Osteoblast (primary cell): Measurements from ENCODE around the gene TNN. TPM values are rescaled to one million over a fixed set of nuclear protein-coding genes. Genes with fewer than 3 reads are reported as not detected.

ENCODE experiments used
- DNase-seq: peaks from one replicate; pipeline ENCODE4 v3.0.0; 2011; ENCODE audit warnings: low spot score, mixed read lengths; ENCODE audit not compliant: insufficient read length; ENCODE audit errors: missing footprints
- H2AFZ ChIP-seq: 2 replicates; pipeline ENCODE4 v1.6.0; 2011; ENCODE audit warnings: mild to moderate bottlenecking, low read length
- H3K27ac ChIP-seq: 2 replicates; pipeline ENCODE4 v1.5.1; 2011; ENCODE audit warnings: mild to moderate bottlenecking, low read depth, low read length, moderate library complexity
- H3K27me3 ChIP-seq: 2 replicates; pipeline ENCODE4 v1.6.0; 2012; ENCODE audit warnings: mild to moderate bottlenecking, control low read depth, inconsistent platforms, low read length, moderate library complexity; ENCODE audit not compliant: insufficient read depth
- H3K36me3 ChIP-seq: 2 replicates; pipeline ENCODE4 v1.5.1; 2011; ENCODE audit warnings: mild to moderate bottlenecking, low read length, control low read depth, moderate library complexity; ENCODE audit not compliant: insufficient read depth
- H3K4me1 ChIP-seq: 2 replicates; pipeline ENCODE4 v1.5.1; 2011; ENCODE audit warnings: mild to moderate bottlenecking, low read length, control low read depth, moderate library complexity; ENCODE audit not compliant: insufficient read depth
- H3K4me2 ChIP-seq: 2 replicates; pipeline ENCODE4 v1.6.0; 2011; ENCODE audit warnings: mild to moderate bottlenecking, low read length; ENCODE audit not compliant: insufficient read depth
- H3K4me3 ChIP-seq: fragments of 200-600 bp; sonication (generic); 3 replicates; pipeline ENCODE4 v1.5.1; 2012; ENCODE audit warnings: mild to moderate bottlenecking, low read length, inconsistent platforms; ENCODE audit not compliant: insufficient read depth
- H3K79me2 ChIP-seq: 2 replicates; pipeline ENCODE4 v1.6.0; 2012; ENCODE audit warnings: mild to moderate bottlenecking, low read length, control low read depth, inconsistent platforms; ENCODE audit not compliant: insufficient read depth
- H3K9me3 ChIP-seq: 2 replicates; pipeline ENCODE4 v1.5.1; 2011; ENCODE audit warnings: low read depth, low read length, control low read depth
- H4K20me1 ChIP-seq: 2 replicates; pipeline ENCODE4 v1.6.0; 2012; ENCODE audit warnings: mild to moderate bottlenecking, low read length, control low read depth; ENCODE audit not compliant: insufficient read depth
- total RNA-seq: library from RNA; depleted of rRNA; stranded (reverse); fragments of >200 nt; gene quantifications from 2 replicates; pipeline ENCODE4 v1.2.3, GENCODE V29; 2012
- TF ChIP-seq, protein P1 (sequence below): IDR thresholded peaks from 2 replicates; pipeline ENCODE4 v1.5.1; 2011; ENCODE audit warnings: mild to moderate bottlenecking, low read depth, low read length, moderate library complexity; ENCODE audit errors: extremely low read depth

The TNN gene
- total RNA-seq, 1 donor: under 0.01 TPM

DNA sequence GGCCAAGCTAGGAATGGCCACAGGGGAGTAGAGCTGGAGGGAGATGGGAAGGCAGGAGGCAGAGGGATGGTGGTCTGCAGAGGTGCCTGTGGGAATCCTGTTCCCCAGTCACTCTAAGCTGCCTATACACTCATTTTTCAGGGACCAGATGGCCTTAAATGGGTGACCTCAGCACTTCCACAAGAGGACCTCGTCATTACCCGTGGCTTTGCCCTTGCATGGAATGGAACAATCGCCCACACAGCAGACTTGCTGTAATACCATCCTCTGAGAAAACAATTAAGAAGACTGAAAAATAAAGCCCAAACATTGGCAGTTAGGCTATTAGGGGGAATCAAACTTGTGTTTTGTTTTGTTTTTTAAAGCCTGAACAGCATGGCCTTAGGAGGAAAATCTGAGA lies 12.9 kb upstream of the TNN start:
- no peak overlapping the region for H3K4me2 ChIP-seq
- TF ChIP-seq, protein P1, sequence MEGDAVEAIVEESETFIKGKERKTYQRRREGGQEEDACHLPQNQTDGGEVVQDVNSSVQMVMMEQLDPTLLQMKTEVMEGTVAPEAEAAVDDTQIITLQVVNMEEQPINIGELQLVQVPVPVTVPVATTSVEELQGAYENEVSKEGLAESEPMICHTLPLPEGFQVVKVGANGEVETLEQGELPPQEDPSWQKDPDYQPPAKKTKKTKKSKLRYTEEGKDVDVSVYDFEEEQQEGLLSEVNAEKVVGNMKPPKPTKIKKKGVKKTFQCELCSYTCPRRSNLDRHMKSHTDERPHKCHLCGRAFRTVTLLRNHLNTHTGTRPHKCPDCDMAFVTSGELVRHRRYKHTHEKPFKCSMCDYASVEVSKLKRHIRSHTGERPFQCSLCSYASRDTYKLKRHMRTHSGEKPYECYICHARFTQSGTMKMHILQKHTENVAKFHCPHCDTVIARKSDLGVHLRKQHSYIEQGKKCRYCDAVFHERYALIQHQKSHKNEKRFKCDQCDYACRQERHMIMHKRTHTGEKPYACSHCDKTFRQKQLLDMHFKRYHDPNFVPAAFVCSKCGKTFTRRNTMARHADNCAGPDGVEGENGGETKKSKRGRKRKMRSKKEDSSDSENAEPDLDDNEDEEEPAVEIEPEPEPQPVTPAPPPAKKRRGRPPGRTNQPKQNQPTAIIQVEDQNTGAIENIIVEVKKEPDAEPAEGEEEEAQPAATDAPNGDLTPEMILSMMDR: no peak
- H3K79me2 ChIP-seq: no peaks in the 10 kb centered on the region
- no peaks in the 10 kb centered on the region for H3K9me3 ChIP-seq
- H3K4me3 ChIP-seq: no peak overlapping the region
- no peak overlapping the region for H3K27ac ChIP-seq
- no peak for DNase-seq
- no peak overlapping the region for H2AFZ ChIP-seq
- no peaks in the 10 kb centered on the region for H3K27me3 ChIP-seq
- no peaks in the 10 kb centered on the region for H3K4me1 ChIP-seq
- H4K20me1 ChIP-seq: no peaks in the 10 kb centered on the region
- H3K36me3 ChIP-seq: no peaks in the 10 kb centered on the region

DNA sequence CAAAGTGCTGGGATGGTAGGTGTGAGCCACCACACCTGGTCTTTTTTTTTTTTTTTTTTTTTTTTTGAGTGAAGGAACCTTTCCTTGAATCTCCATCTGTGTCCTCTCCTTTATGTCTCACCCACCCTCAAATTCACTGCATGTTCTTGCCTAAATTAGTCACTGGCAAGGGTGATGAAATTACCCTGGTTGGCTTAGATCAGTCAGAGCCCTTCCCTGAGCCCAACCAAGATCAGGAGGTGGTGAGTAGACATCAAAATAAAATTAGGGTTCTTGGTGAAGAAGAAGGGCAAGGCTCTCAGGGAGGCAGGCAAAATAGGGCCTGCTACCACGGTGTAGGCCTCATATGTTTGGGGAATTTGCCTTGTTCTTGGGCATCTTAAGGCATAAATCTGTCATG lies 5.3 kb upstream of the TNN start:
- TF ChIP-seq, protein P1: no peak
- Histone ChIP-seq H3K27ac (no peak overlapping the region), H3K4me2 (no peak overlapping the region), H3K27me3 (no peaks in the 10 kb centered on the region), H3K4me1 (no peaks in the 10 kb centered on the region), H3K9me3 (no peaks in the 10 kb centered on the region), H3K79me2 (no peaks in the 10 kb centered on the region), H3K36me3 (no peaks in the 10 kb centered on the region), H4K20me1 (no peaks in the 10 kb centered on the region), H3K4me3 (no peak overlapping the region), H2AFZ (no peak overlapping the region)
- no peak for DNase-seq

DNA sequence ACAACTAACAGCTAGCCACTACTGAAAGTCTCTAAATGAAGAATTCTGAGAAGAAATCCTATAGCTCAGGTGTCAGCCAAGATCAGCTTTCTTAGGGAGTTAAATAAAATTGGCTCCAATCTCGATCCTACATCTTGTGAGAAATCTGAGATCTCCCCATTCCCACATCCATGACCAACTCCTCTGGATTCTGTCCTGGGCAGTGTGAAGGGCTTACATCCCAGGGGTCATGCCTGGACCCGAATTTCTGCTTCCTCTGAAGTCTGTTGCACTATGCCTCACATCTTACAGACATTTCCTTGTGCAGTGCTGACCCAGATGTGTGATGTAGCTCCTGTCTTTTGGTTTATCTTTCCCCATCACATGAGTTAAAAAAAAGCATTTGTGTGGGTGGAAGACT lies 4.8 kb upstream of the TNN start:
- Histone ChIP-seq H4K20me1 (no peaks in the 10 kb centered on the region), H3K4me1 (no peaks in the 10 kb centered on the region), H3K4me2 (no peak overlapping the region), H3K9me3 (no peaks in the 10 kb centered on the region), H3K36me3 (no peaks in the 10 kb centered on the region), H3K27me3 (no peaks in the 10 kb centered on the region), H3K4me3 (no peak overlapping the region), H2AFZ (no peak overlapping the region), H3K27ac (no peak overlapping the region), H3K79me2 (no peaks in the 10 kb centered on the region)
- TF ChIP-seq, protein P1: no peak
- DNase-seq: no peak

DNA sequence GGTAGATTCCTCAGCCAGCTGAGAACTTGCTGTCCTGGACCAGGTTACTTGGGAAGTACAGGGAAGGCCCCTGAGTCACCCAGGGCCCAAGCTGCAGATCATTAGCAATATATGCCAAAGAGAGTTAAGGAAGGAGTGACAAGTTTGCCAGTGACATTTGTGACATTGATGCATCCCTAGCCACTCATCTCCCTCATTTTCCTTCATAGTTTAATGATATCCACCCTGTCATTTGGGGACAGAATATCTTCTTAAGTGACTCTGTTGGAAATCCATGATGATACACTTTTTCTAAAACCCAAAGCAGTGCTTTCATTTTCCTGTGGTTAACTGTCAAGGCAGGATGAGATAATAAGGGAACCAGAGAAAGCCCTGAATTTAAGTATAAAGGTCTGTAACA lies 3.2 kb downstream of the TNN start:
- Histone ChIP-seq H3K4me3 (no peak overlapping the region), H3K36me3 (no peaks in the 10 kb centered on the region), H2AFZ (no peak overlapping the region), H3K27me3 (no peaks in the 10 kb centered on the region), H3K4me2 (no peak overlapping the region), H3K9me3 (no peaks in the 10 kb centered on the region), H3K79me2 (no peaks in the 10 kb centered on the region), H3K27ac (no peak overlapping the region), H3K4me1 (peaks cover 11% of the 10 kb centered on the region), H4K20me1 (no peaks in the 10 kb centered on the region)
- no peak for DNase-seq
- TF ChIP-seq, protein P1: no peak
